Measurements from ENCODE around the gene KIF21B.

The KIF21B gene, protein sequence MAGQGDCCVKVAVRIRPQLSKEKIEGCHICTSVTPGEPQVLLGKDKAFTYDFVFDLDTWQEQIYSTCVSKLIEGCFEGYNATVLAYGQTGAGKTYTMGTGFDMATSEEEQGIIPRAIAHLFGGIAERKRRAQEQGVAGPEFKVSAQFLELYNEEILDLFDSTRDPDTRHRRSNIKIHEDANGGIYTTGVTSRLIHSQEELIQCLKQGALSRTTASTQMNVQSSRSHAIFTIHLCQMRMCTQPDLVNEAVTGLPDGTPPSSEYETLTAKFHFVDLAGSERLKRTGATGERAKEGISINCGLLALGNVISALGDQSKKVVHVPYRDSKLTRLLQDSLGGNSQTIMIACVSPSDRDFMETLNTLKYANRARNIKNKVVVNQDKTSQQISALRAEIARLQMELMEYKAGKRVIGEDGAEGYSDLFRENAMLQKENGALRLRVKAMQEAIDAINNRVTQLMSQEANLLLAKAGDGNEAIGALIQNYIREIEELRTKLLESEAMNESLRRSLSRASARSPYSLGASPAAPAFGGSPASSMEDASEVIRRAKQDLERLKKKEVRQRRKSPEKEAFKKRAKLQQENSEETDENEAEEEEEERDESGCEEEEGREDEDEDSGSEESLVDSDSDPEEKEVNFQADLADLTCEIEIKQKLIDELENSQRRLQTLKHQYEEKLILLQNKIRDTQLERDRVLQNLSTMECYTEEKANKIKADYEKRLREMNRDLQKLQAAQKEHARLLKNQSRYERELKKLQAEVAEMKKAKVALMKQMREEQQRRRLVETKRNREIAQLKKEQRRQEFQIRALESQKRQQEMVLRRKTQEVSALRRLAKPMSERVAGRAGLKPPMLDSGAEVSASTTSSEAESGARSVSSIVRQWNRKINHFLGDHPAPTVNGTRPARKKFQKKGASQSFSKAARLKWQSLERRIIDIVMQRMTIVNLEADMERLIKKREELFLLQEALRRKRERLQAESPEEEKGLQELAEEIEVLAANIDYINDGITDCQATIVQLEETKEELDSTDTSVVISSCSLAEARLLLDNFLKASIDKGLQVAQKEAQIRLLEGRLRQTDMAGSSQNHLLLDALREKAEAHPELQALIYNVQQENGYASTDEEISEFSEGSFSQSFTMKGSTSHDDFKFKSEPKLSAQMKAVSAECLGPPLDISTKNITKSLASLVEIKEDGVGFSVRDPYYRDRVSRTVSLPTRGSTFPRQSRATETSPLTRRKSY (N-terminal part only)

DNA sequence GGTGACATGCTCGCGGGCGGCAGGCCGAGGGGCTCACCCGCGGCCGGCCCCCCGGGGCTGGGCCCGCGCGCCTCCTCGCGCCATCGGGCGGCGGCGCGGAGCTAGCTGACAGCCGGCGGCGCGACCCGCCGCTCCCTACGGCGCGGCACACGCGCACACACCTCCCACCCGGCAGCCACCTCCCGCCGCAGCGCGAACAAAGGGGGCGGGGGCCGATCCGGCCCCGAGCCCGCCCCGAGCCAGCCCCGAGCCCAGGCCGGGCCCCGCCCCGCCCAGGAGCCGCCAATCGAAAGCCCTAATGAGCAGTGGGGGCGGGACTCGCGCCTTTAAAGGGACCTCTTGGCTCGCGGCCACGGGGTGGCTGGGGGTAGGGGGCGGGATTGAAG lies at the start of gene KIF21B:
Gene KIF21B, minus strand, starts transcription at position 198 of the 386 bp plus-strand sequence. CDS start 331 bp downstream, outside the sequence.
- peak; percentile 86 to 87 for DNase-seq

DNA sequence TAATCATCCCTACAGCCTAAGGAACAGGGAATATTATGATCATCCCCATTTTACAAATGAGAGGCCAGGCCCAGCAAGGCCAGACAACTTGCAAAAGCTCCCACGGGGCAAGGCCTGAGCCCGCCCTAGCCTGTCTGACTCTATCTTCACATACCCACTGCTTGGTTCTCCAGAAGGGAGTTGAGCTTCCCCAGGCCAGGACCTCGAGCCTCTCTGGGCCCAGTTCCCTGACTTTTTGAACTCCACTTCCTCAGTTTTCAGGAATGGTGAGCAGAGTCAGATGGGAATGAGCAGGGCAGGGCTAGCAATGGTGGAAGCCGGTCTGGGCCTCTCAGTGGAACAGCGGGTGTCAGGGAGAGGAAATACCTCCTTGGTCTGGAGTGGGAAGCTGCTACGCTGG lies 49.4 kb upstream of the KIF21B start:
- DNase-seq = no peak

DNA sequence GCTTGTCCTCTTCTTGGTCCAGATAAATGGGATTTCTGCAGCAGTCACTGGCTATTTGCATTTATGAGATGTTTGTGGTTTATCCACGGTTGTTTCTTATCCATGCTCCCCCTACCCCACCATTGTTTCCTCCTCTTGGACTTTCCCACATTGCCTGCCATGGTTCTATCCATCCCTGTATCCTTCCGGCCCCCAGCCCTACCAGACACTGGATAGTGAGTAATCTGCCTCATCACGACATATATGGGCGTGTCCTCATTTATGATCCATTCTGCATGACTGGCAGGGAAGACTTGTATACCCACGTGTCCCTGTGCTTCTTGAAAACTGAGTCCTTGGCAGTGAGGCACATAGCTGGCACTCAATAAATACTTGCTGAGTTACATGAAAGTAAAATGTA lies 48.6 kb upstream of the KIF21B start:
- no peak for DNase-seq

DNA sequence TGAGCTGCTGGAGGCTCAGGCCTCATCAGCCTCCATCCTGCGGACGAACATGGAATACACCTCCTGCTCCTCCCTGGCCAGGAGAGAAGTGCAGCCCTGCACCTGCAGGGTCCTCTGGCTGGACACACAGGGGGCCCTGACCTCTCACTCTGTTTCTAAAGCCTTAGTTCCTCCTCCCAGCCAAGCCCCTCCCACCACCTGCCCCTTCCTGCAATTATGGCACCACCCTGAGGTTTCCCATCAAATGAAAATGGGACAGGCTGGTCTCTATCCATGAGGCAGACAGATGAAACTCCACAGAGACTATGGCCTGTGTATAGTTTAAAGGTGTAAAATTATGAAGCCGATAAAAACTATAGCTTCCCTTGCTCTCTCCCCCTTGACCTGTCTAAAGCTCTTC lies 46.1 kb upstream of the KIF21B start:
- DNase-seq = no peak

DNA sequence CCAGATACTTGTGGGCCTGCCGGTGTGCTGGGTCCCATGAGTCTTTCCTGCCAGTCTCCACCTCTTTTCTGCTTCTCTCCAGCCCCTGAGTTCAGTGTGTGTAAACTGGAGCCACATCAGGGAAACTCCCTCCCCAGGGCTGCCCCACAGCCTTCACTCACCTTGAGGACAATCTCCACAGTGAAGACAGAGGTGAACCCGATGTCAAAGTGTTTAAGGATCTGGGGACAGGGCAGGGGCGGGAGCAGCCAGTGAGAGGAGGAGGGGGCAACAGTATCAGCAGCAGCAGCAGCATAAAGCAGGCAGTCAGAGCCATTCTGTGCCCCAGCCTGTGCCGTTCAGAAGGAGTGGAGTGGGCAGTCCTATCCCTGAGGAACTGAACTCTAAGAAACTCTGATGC lies 45.5 kb upstream of the KIF21B start:
- DNase-seq = no peak

DNA sequence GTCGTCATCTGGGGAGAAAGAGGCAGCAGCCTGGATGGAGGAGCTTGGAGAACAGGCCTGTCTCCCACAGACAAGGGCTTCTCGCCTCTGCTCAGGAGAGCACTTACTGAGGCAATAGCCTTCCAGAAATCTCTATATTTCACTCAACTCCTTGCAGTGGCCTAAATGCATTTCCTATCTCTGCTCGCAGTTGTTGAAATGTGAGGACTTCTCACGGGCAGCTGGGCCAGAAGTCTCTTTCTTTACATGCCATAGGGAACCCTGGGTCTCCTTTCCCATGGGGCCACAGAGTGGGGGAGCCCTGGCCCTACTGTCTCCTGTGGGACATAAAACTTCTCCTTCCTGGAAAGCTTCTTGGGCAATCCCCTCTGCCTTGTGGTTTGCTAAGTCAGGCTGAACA lies 43.5 kb upstream of the KIF21B start:
- DNase-seq = no peak

DNA sequence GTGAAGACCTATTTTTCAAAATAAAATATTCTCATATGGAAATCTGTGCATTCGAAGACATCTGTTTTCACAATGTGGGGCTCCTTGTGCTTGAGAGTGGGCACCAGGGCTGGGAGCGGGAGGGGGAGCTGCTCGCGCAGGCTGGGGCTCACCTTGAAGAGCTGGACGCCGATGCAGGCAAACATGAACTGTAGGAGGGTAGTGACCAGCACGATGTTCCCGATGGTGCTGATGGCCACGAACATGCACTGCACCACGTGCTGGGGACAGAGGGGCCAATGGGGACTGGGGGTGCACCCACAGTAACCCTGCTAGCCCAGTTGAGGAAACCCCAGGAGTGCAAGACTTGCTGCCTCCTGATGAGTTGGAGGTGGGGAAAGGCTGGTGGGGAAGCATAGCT lies 42.2 kb upstream of the KIF21B start:
- DNase-seq = no peak

DNA sequence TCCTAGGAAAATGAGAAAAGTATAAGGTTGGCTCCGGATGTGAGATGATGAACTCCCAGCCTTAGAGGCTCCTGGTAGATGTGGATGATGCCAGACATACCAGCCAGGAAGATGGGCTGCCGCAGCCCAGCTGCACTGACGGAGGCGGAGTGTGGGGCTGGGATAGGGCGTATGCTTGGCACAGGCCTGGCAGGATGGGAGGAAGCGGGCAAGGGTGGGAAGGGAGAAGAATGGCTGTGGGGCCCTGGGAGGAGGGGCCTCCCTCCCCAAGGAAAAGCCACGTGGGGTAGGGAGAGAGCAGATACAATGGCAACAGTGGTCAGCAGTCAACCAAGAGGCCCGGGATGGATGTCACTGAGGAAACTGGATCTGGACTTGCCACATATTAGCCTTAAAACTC lies 41.3 kb upstream of the KIF21B start:
- no peak for DNase-seq

DNA sequence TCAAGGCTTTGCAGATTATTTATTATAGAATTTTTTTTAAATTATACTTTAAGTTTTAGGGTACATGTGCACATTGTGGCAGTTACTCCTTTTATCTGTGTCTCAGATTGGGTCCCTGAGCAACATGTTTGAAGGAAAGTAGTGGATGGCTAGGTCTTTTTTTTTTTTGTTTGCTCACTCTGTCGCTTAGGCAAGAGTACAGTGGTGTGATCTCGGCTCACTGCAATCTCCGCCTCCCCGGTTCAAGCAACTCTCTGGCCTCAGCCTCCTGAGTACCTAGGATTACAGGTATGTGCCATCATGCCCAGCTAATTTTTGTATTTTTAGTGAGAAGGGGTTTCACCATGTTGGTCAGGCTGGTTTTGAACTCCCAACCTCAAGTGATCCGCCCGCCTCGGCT lies 39.6 kb upstream of the KIF21B start:
- no peak for DNase-seq

DNA sequence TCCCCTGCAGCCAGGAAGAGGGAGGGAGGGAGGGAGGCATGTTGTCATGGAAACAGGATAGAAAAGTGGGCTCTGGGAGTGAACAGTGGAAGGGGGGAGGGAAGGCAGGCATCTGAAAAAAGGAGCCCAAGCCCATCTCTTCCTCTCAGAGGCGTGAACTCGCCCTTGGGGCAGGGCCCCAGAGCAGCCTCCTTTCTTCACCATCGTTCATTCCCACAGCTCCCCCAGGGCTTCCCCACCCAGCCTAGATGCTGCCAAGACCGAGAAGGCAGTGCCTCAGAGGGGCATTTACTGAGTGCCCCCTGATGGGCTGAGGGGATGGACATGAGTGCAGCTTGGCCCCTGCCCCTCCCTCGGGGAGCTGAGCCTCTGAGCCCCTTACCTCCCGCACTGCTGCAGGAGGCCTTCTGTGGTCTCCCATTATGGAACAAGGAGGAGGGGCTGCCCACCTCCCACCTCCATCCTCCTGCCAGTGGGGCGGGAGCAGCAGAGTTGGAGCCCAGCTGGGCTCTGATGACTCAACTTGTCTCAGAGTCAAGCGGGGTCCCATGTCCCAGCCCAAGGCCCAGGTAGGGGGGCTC lies 39.1 kb upstream of the KIF21B start:
- no peak for DNase-seq

DNA sequence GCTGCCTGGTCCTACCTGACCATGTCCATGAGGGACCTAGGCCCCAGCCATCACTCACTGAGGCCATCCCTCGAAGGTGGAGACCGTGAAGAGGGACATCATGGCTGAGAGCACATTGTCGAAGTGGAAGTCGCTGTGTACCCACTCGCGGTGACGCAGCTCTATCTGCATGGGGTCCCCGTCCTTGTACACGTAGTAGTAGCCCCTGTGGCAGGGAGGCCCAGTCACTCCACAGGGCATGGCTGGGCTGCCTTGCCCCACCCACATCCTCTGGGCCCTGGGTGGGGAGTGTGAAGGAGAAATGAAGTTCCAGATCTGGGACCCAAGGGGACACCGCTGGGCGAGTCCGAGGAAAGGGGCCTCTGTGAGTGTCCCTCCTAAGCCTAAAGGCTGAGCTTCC lies 38.4 kb upstream of the KIF21B start:
- no peak for DNase-seq

DNA sequence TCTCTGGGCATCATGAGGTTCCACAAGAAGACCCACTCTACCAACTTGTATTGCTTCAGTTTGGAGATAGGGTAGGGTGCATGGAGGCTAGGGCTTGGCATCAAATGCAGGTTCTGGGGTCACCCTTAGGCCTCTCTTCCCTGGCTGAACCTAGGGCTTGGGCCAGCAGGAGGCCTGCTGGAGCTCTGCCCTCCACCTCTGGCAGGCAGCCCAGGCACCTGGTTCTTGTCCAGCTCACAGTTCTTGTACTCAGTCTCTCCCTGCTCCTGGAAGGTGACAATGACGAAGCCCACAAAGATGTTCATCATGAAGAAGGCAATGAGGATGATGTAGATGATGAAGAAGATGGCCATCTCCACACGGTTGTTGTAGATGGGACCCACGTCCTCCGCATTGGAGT lies 37.5 kb upstream of the KIF21B start:
- DNase-seq = no peak

DNA sequence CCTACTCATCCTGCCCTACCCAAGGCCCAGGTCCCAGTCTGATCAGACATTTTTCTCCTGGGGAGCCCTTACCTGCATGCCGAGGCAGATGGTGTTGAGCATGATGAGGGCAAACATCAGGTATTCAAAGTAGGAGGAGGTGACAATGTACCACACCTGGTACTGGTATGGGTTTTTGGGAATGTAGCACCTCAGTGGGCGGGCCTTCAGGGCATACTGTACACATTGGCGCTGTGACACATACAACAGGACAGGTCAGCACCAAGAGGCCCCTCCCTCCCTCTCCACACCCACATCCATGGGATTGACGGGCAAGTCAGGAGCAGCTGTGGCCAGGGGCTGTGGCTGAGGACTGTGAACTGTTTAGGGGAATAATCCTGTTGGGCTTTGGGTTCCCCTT lies 37.1 kb upstream of the KIF21B start:
- no peak for DNase-seq

DNA sequence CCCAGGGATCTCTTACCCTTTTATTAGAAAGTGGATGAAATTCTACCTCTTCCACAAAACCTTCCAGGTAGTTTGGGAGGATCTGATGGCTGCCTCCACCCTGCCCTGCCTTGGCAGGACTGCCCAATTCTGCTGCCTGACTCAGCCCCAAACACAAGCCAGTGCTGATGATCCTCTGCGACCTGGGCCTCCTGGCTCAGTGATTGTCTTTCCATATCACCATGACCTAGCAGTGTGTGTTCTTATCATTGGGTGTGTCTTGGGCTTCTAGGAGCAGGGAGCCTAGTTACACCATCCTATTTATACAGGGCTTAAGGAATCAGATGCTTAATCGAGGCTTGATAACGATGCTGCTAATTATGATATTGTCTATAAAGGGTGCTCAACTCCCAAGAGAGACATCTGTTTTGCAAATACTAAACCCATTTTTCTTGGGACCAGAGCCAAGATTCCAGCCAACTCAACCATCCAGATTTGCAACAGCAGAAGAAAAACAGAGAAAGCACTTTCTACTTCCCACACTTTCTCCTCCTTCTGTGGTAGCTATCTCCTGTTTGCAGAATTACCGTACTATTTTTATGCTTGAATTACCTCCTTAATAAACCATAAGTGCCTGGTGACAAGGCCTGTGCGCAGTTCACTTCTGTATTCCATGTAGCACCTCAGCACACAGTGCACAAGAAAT lies 36.5 kb upstream of the KIF21B start:
- DNase-seq = no peak

DNA sequence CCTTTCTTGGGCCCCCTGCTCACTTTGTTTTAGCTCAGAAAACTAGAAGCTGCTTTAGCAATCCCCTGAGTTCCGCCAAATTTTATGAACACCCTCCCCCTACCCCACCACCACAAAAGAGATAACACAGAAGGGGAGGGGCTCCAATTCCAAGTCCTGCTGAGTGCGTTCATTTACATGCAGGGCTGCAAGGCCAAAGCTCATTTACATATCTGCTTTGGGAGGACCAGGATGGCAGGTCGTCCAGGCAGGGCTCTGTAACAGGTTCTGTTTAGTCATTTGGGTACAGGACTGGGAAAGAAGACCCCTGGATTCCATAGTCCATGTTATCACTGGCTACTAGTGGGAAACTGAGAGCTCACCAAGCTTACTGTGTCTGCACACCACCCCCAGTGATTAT lies 35.9 kb upstream of the KIF21B start:
- DNase-seq = no peak

DNA sequence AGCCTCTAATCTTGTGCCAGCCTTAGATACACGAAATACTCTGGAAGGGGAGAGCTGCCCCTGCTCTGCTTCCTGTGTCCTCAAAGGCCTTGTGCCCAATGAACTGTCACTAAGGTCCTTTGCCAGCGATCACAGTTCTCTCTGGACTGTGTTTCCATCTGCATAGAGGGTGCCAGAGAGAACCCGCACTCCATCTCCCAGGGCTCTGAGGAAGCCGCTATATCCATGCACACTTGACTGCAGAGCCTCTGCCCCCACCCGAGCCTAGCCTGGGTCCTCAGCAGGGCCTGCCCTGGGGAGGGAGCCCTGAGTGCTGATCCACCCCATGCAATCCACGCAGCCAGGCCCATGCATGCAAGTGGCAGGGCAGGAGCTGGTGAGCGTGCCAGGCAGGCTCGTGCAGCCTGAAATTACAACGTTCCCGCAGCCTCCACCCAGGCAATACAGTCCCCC lies 30.6 kb upstream of the KIF21B start:
- DNase-seq = no peak

DNA sequence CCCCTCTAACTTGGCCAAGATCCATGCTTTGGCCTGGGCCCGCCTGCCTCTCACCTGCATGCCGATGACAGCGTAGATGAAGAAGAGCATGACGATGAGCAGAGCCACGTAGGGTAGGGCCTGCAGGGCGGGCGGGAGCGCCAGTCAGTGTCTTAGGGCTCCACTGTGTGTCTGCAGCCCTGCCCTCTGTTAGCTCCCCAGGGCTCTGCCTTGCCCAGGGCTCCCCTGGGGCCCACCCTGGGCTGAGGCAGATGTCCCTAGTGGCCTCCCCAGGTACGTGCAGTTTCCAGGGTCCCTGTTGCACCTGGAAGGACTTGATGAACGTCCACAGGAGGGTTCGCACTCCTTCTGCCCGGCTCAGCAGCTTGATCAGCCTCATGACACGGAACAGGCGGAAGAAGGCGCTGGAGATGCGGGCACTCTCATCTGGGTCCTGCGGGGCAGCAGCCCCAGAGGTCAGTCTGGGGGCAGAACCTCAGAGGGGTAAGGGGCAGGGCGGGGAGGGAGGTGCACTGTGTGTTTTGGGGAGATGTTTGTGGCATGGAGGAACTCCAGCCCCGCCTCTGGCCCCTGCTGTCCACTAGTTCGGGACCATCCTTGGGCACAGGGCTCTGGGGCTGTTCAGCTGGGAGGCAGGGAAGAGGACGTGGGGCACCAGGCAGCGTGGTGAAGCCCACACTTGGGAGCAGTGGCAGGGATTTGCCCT lies 29.8 kb upstream of the KIF21B start:
- no peak for DNase-seq

DNA sequence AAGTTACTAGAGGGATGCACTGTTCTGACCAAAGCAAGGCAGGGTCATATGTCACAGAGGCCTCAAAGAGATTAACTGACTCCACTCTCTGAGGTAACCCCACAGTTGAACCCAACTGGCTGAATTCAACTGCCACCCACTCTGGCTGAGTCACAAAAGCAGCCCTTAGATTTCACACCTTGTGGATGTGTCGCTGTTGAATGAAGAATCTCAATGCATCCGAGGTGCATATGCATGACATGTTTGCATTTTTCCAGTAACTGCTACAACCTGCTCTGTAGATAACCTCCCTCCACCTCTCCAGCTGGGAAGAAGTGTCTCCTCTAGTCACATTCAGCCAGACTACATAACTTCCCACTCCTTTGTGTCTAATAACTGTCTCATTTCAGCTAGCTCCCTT lies 27.9 kb upstream of the KIF21B start:
- no peak for DNase-seq

DNA sequence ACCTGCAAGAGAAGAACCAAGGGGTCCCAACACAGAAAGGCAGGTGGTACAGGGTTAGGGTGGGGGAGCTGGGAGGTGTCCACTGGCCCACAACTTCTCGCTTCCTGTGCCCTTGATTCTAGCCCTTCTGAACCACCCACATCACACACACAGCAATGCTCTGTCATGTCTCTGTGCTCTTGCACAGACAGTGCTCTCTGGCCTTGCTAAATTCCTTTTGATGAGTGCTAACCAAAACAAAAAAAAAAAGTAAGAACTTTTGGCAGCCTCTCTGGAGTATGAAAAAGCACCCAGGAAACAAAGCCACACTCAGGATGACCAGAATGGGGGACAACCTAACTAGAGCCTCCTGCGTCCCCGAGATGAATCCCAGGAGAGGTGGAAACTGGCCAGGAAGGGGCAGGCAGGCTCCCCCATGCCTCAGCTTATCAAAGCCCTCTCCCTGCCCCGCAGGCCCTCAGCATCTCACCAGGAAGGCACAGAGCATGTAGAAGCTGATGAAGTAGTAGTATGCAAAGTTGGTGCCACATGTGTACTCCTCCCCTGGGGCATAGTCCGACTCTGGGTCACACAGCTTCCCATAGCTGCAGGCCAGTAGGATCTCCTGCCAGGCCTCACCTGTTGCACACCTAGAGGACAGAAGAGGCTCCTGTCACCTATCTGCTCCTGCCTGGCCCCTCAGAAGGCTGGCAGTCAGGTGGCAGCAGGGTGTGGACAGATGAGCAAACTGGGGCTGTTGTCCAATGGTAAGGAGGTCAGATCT lies 27.2 kb upstream of the KIF21B start:
- DNase-seq = no peak

DNA sequence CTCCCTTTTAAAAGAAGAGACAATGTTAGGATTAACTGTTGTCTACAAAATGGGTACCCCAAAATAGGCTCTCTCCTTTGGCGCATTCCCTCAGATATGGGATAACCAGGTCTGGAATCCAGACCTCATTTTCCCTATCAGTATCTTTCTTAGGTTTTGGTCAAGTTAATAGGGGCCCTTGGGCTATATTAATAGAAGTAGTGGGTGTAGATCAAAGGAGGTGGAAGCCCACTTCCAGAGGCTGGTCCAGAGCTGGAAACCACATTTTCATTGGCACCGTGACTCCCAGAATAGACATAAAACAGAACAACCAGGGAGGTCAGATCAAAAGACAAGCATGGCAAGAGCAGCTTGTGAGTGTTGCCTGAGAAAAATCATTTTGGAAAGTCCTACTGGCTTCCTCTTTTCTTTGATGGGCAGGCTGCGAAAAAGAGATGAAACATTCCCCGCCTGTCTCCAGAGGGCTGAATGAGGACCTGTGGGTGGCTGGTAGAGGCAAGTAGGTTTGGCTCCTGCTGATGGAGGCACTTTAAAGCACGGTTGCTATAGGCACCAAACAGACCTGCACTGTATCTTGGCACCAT lies 25.8 kb upstream of the KIF21B start:
- no peak for DNase-seq

DNA sequence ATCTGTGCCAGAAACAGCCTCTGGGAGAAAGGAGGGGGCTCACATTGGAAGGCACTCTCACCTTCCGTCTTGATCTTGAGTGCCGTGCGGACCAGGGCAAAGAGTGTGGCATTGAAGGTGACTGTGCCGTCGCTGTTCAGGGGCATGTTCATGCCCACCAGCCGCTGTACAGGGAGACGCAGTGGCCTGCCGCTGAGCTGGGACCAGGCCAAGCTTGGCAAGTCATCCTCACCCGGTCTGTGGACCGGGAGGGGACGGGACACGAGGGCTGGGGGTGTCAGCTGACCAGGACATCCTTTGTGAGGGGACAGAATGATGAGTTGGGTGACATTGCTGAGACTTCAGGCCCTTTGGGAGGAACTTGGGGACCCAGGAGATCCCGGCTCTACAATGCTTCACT lies 25.0 kb upstream of the KIF21B start:
- no peak for DNase-seq
